Measurements from ENCODE around the gene LDLRAD3.

GRCh38 chr11:36243641-36244040 is 299.8 kb downstream of the LDLRAD3 start:
- no peak for TF ChIP-seq CTCF (IDR thresholded peaks at IDR 0.05; ENCODE audit: insufficient read depth, low read depth, low read length)
- no peak for TF ChIP-seq EZH2 (IDR thresholded peaks at IDR 0.05; ENCODE audit: insufficient read depth, low read length)
